Measurements from ENCODE around the gene PDZD4. TPM values are rescaled to one million over a fixed set of nuclear protein-coding genes. Genes with fewer than 3 reads are reported as not detected.

PDZD4 gene
- total RNA-seq (1 to 10 TPM in 8 of 9 donors, under 1 TPM in 1; 0.69 to 8.8 (median 3.4) TPM), polyA plus RNA-seq (10 to 100 TPM in 1 of 3 donors, 1 to 10 TPM in 2; 3.0 to 39.2 (median 9.5) TPM)
- long read RNA-seq, donor 1, result 0 reads
- long read RNA-seq, donor 2, result 0 reads
- long read RNA-seq, donor 3, result 0 reads
- long read RNA-seq, donor 4, result 0 reads
- long read RNA-seq, donor 5, partial matches to known transcripts, result 0 of 1 reads
- long read RNA-seq, donor 5, other reads (novel, unspliced or antisense), result 1 of 1 reads
- long read RNA-seq, donor 6, result 0 reads
- long read RNA-seq, donor 7, result 0 reads
- long read RNA-seq, donor 8, result 0 reads
- long read RNA-seq, donor 9, result 0 reads
- long read RNA-seq, donor 10, partial matches to known transcripts, result 0 of 1 reads
- long read RNA-seq, donor 10, other reads (novel, unspliced or antisense), result 0 of 1 reads

- peaks cover 31% of the 10 kb centered on the region for H3K27me3 ChIP-seq
- TF ChIP-seq POLR2A (IDR thresholded peaks at IDR 0.05), result no peak
- no peak for TF ChIP-seq CTCF (IDR thresholded peaks at IDR 0.05)
- H3K4me3 ChIP-seq, result peak within 1 kb of the TSS in 1 of 4 donors; percentile 50
- WGBS, 4 donors, result 1 to 29% (median 19%) methylated on average over 15 to 94 of the region's 97 CpGs; no CpG with 5 or more reads in 1 of the 4 donors
- no peak within 1 kb of the TSS for H3K27ac ChIP-seq
- DNase-seq, result no peak
- intact Hi-C loops (cut with DNase I), result no loop called here
- no peaks in the 10 kb centered on the region for H3K9me3 ChIP-seq (replicated peaks in 1 of 3)
- no peaks in the 10 kb centered on the region for H3K4me1 ChIP-seq (replicated peaks in 1 of 2)
- no peaks in the 10 kb centered on the region for H3K36me3 ChIP-seq (replicated peaks in 1 of 2)
Observed at GRCh38 chrX:153829799-153830639, at the start of gene PDZD4. Gene PDZD4, minus strand, starts transcription at chrX:153830544. Its CDS starts 246 bp downstream, at chrX:153830298.

GRCh38 chrX:153879741-153880439 lies 49.5 kb upstream of the PDZD4 start:
- intact Hi-C loops (cut with DNase I), result no loop called here
- no peaks in the 10 kb centered on the region for H3K36me3 ChIP-seq (replicated peaks in 1 of 2)
- H3K4me3 ChIP-seq, result no peak overlapping the region
- no peak overlapping the region for H3K27ac ChIP-seq
- H3K9me3 ChIP-seq (replicated peaks in 1 of 3), result no peaks in the 10 kb centered on the region
- 61 to 87% (median 69%) methylated on average over 6 to 12 of the region's 12 CpGs for WGBS, 4 donors
- TF ChIP-seq CTCF (IDR thresholded peaks at IDR 0.05) (no peak), POLR2A (IDR thresholded peaks at IDR 0.05) (no peak)
- peaks cover 69% of the 10 kb centered on the region for H3K27me3 ChIP-seq
- DNase-seq, result no peak
- no peaks in the 10 kb centered on the region for H3K4me1 ChIP-seq (replicated peaks in 1 of 2)

- no peak for TF ChIP-seq POLR2A (IDR thresholded peaks at IDR 0.05)
- no peak for TF ChIP-seq CTCF (IDR thresholded peaks at IDR 0.05)
- intact Hi-C loops (cut with DNase I), result no loop called here
- Histone ChIP-seq H3K9me3 (replicated peaks in 1 of 3) (no peaks in the 10 kb centered on the region), H3K4me3 (no peak overlapping the region), H3K27me3 (peaks cover 61% of the 10 kb centered on the region), H3K27ac (no peak overlapping the region), H3K4me1 (replicated peaks in 1 of 2) (no peaks in the 10 kb centered on the region), H3K36me3 (replicated peaks in 1 of 2) (no peaks in the 10 kb centered on the region)
- DNase-seq, result peak in 1 of 7 donors; percentile 16
- WGBS, 4 donors, result 9 to 27% (median 15%) methylated on average over 11 to 28 of the region's 28 CpGs
Observed at GRCh38 chrX:153878969-153879653, 48.8 kb upstream of the PDZD4 start.
